K562 (cell line): Measurements from ENCODE around the gene RBPJ. TPM values are rescaled to one million over a fixed set of nuclear protein-coding genes. Genes with fewer than 3 reads are reported as not detected.

Source experiments
- BCOR ChIP-seq: fragments of 450-650 bp; IDR thresholded peaks from 2 replicates; pipeline ENCODE4 v1.6.1; 2016
- CBFA2T2 ChIP-seq: fragments of 450-650 bp; conservative IDR thresholded peaks from 2 replicates; pipeline ENCODE4 v1.6.1; 2017; ENCODE audit warnings: mild to moderate bottlenecking
- COPS2 ChIP-seq: fragments of 450-650 bp; conservative IDR thresholded peaks from 2 replicates; pipeline ENCODE4 v1.6.1; 2016; ENCODE audit warnings: mild to moderate bottlenecking, moderate library complexity
- ESRRB ChIP-seq: fragments of 250-450 bp; sonication (Bioruptor Pico); IDR thresholded peaks from 2 replicates; pipeline ENCODE4 v1.5.0; 2020; ENCODE audit warnings: mild to moderate bottlenecking, moderate library complexity, borderline replicate concordance
- MCM2 ChIP-seq: fragments of 450-650 bp; IDR thresholded peaks from 2 replicates; pipeline ENCODE4 v1.6.1; 2017; ENCODE audit warnings: low read depth, mild to moderate bottlenecking
- RBBP5 ChIP-seq: fragments of 200-600 bp; sonication (generic); IDR thresholded peaks from 2 replicates; pipeline ENCODE4 v1.6.1; 2012; ENCODE audit warnings: borderline replicate concordance, mild to moderate bottlenecking, low read length, control low read depth, inconsistent platforms; ENCODE audit not compliant: insufficient read depth, poor library complexity, severe bottlenecking
- RBM17 ChIP-seq: fragments of 200-400 bp; formaldehyde crosslinking; IDR thresholded peaks from 2 replicates; pipeline ENCODE4 v1.6.1; 2017; ENCODE audit warnings: low read depth, mild to moderate bottlenecking, low read length, borderline replicate concordance
- STAG1 ChIP-seq: sonication (generic); formaldehyde crosslinking; IDR thresholded peaks from 2 replicates; pipeline ENCODE4 v1.5.0; 2020; ENCODE audit warnings: missing genetic modification reagents, borderline replicate concordance
- ZNF644 ChIP-seq: fragments of 200-800 bp; sonication (Bioruptor generic); IDR thresholded peaks from 2 replicates; pipeline ENCODE4 v1.6.1; 2016; ENCODE audit warnings: low read depth, missing genetic modification characterization, missing compliant biosample characterization
- ZNF766 ChIP-seq: fragments of 200-800 bp; sonication (Bioruptor generic); conservative IDR thresholded peaks from 2 replicates; pipeline ENCODE4 v1.6.1; 2016; ENCODE audit warnings: missing genetic modification characterization, missing compliant biosample characterization
- ZNF77 ChIP-seq: fragments of 250-450 bp; sonication (Bioruptor Pico); IDR thresholded peaks from 2 replicates; pipeline ENCODE4 v1.5.0; 2020
- polyA plus RNA-seq, 8 experiments: library from polyadenylated mRNA; depleted of rRNA in 4 of 8; stranded (reverse) in 5 of 8; unstranded in 3 of 8; fragments of >200 nt; fragmentation: Nextera tagmentation in 2 of 8; fragmentation: Illumina TruSeq in 1 of 8; extraction: Ambion mirVana in 2 of 8; extraction: Trizol in 1 of 8; gene quantifications; 2 replicates each; pipeline versions ENCODE4 v1.2.1 to v1.2.3, GENCODE V29; 2011 to 2014; ENCODE audit warnings: inconsistent platforms in 1 of 8, missing spikeins in 1 of 8
- total RNA-seq, 7 experiments: library from RNA; depleted of rRNA in 6 of 7; stranded (reverse); fragments of >200 nt in 6 of 7; fragmentation: Illumina TruSeq in 2 of 7; extraction: Trizol in 2 of 7; gene quantifications; 2 replicates each; pipeline versions ENCODE4 v1.2.1 to v1.2.3, GENCODE V29; 2011 to 2021; ENCODE audit warnings: low replicate concordance in 1 of 7
- TF ChIP-seq, protein P1 (sequence below): fragments of 450-650 bp; IDR thresholded peaks from 2 replicates; pipeline ENCODE4 v1.7.1; 2018; ENCODE audit warnings: mild to moderate bottlenecking, low read depth; ENCODE audit not compliant: partially characterized antibody
- TF ChIP-seq, protein P2 (sequence below): IDR thresholded peaks from 3 replicates; pipeline ENCODE4 v1.6.1; 2011; ENCODE audit warnings: borderline replicate concordance, mild to moderate bottlenecking; ENCODE audit not compliant: insufficient read length, insufficient read depth
- TF ChIP-seq, protein P3 (sequence below): IDR thresholded peaks from 3 replicates; pipeline ENCODE4 v1.6.1; 2011; ENCODE audit warnings: borderline replicate concordance, mild to moderate bottlenecking, moderate library complexity; ENCODE audit not compliant: insufficient read length; ENCODE audit errors: extremely low read depth

The RBPJ gene
- total and polyA plus RNA-seq, 9 of the 15 experiments (the other 6 are each of a cell fraction or from before 2014, with no cell fraction given): 17.2 to 49.4 (median 33.8) TPM

DNA sequence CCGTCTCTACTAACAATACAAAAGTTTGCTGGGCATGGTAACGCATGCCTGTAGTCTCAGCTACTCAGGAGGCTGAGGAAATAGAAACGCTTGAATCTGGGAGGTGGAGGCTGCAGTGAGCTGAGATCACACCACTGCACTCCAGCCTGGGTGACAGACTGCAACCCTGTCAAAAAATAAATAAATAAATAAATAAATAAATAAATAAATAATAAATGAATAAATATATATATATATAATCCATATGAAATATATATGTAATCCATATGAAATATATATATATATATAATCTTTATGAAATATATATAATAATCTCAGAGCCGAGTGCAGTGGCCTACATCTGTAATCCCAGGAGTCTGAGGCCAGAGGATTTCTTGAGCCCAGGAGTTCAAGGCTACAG is 17.8 kb upstream of the RBPJ start (continued):
- TF ChIP-seq, protein P1, sequence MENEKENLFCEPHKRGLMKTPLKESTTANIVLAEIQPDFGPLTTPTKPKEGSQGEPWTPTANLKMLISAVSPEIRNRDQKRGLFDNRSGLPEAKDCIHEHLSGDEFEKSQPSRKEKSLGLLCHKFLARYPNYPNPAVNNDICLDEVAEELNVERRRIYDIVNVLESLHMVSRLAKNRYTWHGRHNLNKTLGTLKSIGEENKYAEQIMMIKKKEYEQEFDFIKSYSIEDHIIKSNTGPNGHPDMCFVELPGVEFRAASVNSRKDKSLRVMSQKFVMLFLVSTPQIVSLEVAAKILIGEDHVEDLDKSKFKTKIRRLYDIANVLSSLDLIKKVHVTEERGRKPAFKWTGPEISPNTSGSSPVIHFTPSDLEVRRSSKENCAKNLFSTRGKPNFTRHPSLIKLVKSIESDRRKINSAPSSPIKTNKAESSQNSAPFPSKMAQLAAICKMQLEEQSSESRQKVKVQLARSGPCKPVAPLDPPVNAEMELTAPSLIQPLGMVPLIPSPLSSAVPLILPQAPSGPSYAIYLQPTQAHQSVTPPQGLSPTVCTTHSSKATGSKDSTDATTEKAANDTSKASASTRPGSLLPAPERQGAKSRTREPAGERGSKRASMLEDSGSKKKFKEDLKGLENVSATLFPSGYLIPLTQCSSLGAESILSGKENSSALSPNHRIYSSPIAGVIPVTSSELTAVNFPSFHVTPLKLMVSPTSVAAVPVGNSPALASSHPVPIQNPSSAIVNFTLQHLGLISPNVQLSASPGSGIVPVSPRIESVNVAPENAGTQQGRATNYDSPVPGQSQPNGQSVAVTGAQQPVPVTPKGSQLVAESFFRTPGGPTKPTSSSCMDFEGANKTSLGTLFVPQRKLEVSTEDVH: no peak
- TF ChIP-seq, protein P2, sequence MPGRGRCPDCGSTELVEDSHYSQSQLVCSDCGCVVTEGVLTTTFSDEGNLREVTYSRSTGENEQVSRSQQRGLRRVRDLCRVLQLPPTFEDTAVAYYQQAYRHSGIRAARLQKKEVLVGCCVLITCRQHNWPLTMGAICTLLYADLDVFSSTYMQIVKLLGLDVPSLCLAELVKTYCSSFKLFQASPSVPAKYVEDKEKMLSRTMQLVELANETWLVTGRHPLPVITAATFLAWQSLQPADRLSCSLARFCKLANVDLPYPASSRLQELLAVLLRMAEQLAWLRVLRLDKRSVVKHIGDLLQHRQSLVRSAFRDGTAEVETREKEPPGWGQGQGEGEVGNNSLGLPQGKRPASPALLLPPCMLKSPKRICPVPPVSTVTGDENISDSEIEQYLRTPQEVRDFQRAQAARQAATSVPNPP: no peak
- TF ChIP-seq ZNF644 (tag) (no peak), RBM17 (no peak), MCM2 (no peak), ESRRB (CRISPR knock-in tag) (no peak), ZNF766 (CRISPR knock-in tag) (no peak), COPS2 (no peak), RBBP5 (no peak), STAG1 (CRISPR knock-in tag) (no peak), BCOR (no peak), CBFA2T2 (no peak), ZNF77 (CRISPR knock-in tag) (no peak)
- TF ChIP-seq, protein P3, sequence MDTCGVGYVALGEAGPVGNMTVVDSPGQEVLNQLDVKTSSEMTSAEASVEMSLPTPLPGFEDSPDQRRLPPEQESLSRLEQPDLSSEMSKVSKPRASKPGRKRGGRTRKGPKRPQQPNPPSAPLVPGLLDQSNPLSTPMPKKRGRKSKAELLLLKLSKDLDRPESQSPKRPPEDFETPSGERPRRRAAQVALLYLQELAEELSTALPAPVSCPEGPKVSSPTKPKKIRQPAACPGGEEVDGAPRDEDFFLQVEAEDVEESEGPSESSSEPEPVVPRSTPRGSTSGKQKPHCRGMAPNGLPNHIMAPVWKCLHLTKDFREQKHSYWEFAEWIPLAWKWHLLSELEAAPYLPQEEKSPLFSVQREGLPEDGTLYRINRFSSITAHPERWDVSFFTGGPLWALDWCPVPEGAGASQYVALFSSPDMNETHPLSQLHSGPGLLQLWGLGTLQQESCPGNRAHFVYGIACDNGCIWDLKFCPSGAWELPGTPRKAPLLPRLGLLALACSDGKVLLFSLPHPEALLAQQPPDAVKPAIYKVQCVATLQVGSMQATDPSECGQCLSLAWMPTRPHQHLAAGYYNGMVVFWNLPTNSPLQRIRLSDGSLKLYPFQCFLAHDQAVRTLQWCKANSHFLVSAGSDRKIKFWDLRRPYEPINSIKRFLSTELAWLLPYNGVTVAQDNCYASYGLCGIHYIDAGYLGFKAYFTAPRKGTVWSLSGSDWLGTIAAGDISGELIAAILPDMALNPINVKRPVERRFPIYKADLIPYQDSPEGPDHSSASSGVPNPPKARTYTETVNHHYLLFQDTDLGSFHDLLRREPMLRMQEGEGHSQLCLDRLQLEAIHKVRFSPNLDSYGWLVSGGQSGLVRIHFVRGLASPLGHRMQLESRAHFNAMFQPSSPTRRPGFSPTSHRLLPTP: no peak
